ENCODE results near the gene SLC25A25.
A peak's percentile ranks its signal among the peaks of the same experiment; 100 is the strongest.

Gene SLC25A25

DNA sequence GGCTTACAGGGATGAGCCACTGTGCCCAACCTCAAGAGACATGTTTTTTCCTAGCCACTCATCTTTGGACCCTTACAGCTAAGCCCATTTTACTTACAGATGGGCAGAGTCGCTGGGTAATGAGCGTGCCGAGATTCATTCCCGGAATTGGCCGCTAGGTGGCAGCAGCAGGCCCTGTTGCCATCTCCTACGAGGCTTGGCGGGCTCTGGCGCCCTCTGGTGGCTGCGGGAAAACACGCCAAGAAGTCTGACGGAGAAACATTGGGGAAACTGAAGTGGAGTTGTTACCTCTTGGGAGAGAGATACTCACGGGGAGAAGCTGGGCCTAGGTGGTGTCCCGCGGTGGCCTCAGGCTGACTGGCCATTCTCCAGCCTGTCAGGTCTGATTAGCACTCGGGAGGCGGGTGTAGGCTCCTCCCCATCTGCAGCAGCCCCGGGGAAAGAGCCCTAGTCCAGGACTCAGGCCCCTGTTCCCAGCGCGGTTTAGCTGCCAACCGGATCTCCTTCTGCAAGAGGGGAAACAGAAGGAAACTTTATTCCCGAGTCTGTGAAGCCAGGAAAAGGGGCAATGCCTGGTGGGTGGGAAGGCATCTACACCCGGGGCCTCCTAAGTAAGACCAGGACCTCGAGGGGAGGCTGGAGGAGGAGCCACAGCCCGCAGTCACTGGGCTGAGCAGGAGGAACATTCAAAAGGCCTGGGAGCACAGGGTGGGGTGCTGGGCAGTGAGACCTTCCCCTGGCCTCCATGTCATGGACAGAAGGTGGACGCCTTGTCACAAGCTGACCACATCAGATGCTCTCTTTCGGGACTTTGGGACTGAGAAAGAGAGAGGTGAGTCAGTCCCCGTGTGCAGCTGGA lies 49.8 kb downstream of the SLC25A25 start:
- no peaks in the 10 kb centered on the region for H3K9me3 ChIP-seq (ENCODE audit: insufficient read depth, low read depth, low read length)
- H3K4me2 ChIP-seq (ENCODE audit: low read depth, low read length, poor library complexity, severe bottlenecking) = no peak overlapping the region
- H3K4me1 ChIP-seq (ENCODE audit: insufficient read depth, low read length, poor library complexity, severe bottlenecking) = no peaks in the 10 kb centered on the region
- peaks cover 9% of the 10 kb centered on the region; the same call in 1 of the 2 replicates for H3K36me3 ChIP-seq (ENCODE audit: insufficient read depth, low read length)
- H3K79me2 ChIP-seq (ENCODE audit: insufficient read depth, low read length) = no peaks in the 10 kb centered on the region
- no peaks in the 10 kb centered on the region for H3K27me3 ChIP-seq (ENCODE audit: insufficient read depth, low read length, poor library complexity, severe bottlenecking)
- H3F3A ChIP-seq (ENCODE audit: low read depth) = no peaks in the 10 kb centered on the region
- H4K20me1 ChIP-seq (ENCODE audit: insufficient read depth, low read length, poor library complexity, severe bottlenecking) = no peaks in the 10 kb centered on the region
- H2AFZ ChIP-seq (ENCODE audit: low read length) = no peak overlapping the region
- TF ChIP-seq, protein P1, sequence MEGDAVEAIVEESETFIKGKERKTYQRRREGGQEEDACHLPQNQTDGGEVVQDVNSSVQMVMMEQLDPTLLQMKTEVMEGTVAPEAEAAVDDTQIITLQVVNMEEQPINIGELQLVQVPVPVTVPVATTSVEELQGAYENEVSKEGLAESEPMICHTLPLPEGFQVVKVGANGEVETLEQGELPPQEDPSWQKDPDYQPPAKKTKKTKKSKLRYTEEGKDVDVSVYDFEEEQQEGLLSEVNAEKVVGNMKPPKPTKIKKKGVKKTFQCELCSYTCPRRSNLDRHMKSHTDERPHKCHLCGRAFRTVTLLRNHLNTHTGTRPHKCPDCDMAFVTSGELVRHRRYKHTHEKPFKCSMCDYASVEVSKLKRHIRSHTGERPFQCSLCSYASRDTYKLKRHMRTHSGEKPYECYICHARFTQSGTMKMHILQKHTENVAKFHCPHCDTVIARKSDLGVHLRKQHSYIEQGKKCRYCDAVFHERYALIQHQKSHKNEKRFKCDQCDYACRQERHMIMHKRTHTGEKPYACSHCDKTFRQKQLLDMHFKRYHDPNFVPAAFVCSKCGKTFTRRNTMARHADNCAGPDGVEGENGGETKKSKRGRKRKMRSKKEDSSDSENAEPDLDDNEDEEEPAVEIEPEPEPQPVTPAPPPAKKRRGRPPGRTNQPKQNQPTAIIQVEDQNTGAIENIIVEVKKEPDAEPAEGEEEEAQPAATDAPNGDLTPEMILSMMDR (conservative IDR thresholded peaks at IDR 0.05; ENCODE audit: low read length) = peak; percentile 100
- no peak for TF ChIP-seq EZH2phosphoT487 (IDR thresholded peaks at IDR 0.05; ENCODE audit: borderline replicate concordance)
- no peaks in the 10 kb centered on the region for H3K9me2 ChIP-seq (replicated peaks; ENCODE audit: low read depth, low read length)
- no peak overlapping the region for H3K4me3 ChIP-seq (ENCODE audit: low read length, poor library complexity, severe bottlenecking)
- H3K9ac ChIP-seq (ENCODE audit: low read depth, low read length, poor library complexity, severe bottlenecking) = no peak overlapping the region

DNA sequence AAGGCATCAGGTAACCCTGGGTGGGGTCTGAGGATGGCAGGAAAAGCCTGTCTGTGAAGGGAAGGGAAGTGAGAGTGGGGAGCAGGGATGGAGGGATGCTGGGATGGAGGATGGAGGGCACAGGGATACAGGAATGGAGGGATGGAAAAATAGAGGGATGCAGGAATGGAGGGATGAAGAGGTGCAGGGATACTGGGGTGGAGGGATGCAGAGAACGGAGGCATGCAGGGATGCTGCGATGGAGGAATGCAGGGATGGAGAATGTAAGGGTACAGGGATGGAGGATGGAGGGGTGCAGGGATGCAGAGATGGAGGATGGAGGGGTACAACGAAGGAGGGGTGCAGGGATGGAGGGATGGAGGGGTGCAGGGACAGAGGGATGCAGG lies 50.4 kb downstream of the SLC25A25 start:
- no peaks in the 10 kb centered on the region for H3K9me2 ChIP-seq (replicated peaks; ENCODE audit: low read depth, low read length)
- TF ChIP-seq EZH2phosphoT487 (IDR thresholded peaks at IDR 0.05; ENCODE audit: borderline replicate concordance) = no peak
- TF ChIP-seq, protein P1 (conservative IDR thresholded peaks at IDR 0.05; ENCODE audit: low read length) = no peak
- no peaks in the 10 kb centered on the region for H3K79me2 ChIP-seq (ENCODE audit: insufficient read depth, low read length)
- H4K20me1 ChIP-seq (ENCODE audit: insufficient read depth, low read length, poor library complexity, severe bottlenecking) = no peaks in the 10 kb centered on the region
- no peaks in the 10 kb centered on the region for H3F3A ChIP-seq (ENCODE audit: low read depth)
- H3K4me1 ChIP-seq (ENCODE audit: insufficient read depth, low read length, poor library complexity, severe bottlenecking) = no peaks in the 10 kb centered on the region
- H3K27me3 ChIP-seq (ENCODE audit: insufficient read depth, low read length, poor library complexity, severe bottlenecking) = no peaks in the 10 kb centered on the region
- no peak overlapping the region for H3K4me2 ChIP-seq (ENCODE audit: low read depth, low read length, poor library complexity, severe bottlenecking)
- H2AFZ ChIP-seq (ENCODE audit: low read length) = no peak overlapping the region
- H3K36me3 ChIP-seq (ENCODE audit: insufficient read depth, low read length) = peaks cover 10% of the 10 kb centered on the region; the same call in 1 of the 2 replicates
- no peak overlapping the region for H3K4me3 ChIP-seq (ENCODE audit: low read length, poor library complexity, severe bottlenecking)
- H3K9me3 ChIP-seq (ENCODE audit: insufficient read depth, low read depth, low read length) = no peaks in the 10 kb centered on the region
- no peak overlapping the region for H3K9ac ChIP-seq (ENCODE audit: low read depth, low read length, poor library complexity, severe bottlenecking)

DNA sequence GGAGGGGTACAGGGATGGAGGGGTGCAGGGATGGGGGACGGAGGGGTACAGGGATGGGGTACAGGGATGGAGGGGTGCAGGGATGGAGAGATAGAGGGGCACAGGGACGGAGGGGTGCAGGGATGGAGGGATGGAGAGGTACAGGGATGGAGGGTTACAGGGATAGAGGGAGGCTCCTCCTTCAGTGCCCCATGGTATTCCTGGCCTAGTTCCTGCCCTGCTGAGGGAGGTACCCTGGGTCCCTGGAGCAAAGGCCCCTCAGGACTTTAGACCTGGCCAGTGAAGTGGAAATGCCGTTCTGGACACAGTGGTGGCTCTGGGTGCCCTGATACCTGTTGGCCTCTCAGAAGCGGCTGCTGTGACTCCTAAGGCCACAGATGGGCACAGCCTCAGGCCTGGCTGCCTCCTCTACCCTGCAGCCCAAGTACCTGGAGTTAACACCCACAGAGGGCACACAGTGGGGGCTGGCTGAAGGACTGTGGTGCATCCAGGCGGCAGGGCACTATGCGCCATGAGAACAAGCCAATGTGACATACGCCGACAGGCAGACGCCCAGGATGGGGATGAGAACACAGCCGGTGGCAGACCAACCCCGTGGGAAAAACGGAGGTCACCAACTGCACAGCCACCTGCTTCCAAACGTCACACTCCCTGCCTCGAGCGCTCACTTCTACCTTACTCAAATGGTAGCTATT lies 51.1 kb downstream of the SLC25A25 start:
- TF ChIP-seq EZH2phosphoT487 (IDR thresholded peaks at IDR 0.05; ENCODE audit: borderline replicate concordance) = no peak
- TF ChIP-seq, protein P1 (conservative IDR thresholded peaks at IDR 0.05; ENCODE audit: low read length) = no peak
- no peaks in the 10 kb centered on the region for H3K79me2 ChIP-seq (ENCODE audit: insufficient read depth, low read length)
- H3K27me3 ChIP-seq (ENCODE audit: insufficient read depth, low read length, poor library complexity, severe bottlenecking) = no peaks in the 10 kb centered on the region
- H3K9me3 ChIP-seq (ENCODE audit: insufficient read depth, low read depth, low read length) = no peaks in the 10 kb centered on the region
- H3K9ac ChIP-seq (ENCODE audit: low read depth, low read length, poor library complexity, severe bottlenecking) = no peak overlapping the region
- no peaks in the 10 kb centered on the region for H4K20me1 ChIP-seq (ENCODE audit: insufficient read depth, low read length, poor library complexity, severe bottlenecking)
- H3K36me3 ChIP-seq (ENCODE audit: insufficient read depth, low read length) = peaks cover 10% of the 10 kb centered on the region; the same call in 1 of the 2 replicates
- H3K4me2 ChIP-seq (ENCODE audit: low read depth, low read length, poor library complexity, severe bottlenecking) = no peak overlapping the region
- no peak overlapping the region for H3K4me3 ChIP-seq (ENCODE audit: low read length, poor library complexity, severe bottlenecking)
- H2AFZ ChIP-seq (ENCODE audit: low read length) = no peak overlapping the region
- no peaks in the 10 kb centered on the region for H3K9me2 ChIP-seq (replicated peaks; ENCODE audit: low read depth, low read length)
- no peaks in the 10 kb centered on the region for H3K4me1 ChIP-seq (ENCODE audit: insufficient read depth, low read length, poor library complexity, severe bottlenecking)
- no peaks in the 10 kb centered on the region for H3F3A ChIP-seq (ENCODE audit: low read depth)

Measured in Loucy (cell line).